GM10266 (cell line): Measurements from ENCODE around the gene CXXC5.

Experiments used
- DNase-seq: peaks from one replicate; pipeline ENCODE4 v3.0.0; 2012; ENCODE audit errors: extremely low spot score
- CTCF ChIP-seq: IDR thresholded peaks from 2 replicates; pipeline ENCODE4 v1.5.1; 2012; ENCODE audit warnings: mild to moderate bottlenecking, low read depth; ENCODE audit not compliant: control insufficient read depth, insufficient read depth; ENCODE audit errors: missing control alignments

Gene CXXC5

GRCh38 chr5:139660923-139661814 is 13.0 kb downstream of the CXXC5 start:
- peak; percentile 73 for DNase-seq
- TF ChIP-seq CTCF, result no peak

GRCh38 chr5:139662617-139663016 is 14.5 kb downstream of the CXXC5 start:
- no peak for DNase-seq
- no peak for TF ChIP-seq CTCF

- DNase-seq, result no peak
- TF ChIP-seq CTCF, result no peak
Measured at GRCh38 chr5:139663207-139664085, 15.3 kb downstream of the CXXC5 start.

- peak; percentile 86 for DNase-seq
Measured at GRCh38 chr5:139664086-139664693, 16.0 kb downstream of the CXXC5 start.

GRCh38 chr5:139664727-139665351 is 16.7 kb downstream of the CXXC5 start:
- no peak for DNase-seq
- no peak for TF ChIP-seq CTCF

More at GRCh38 chr5:139664086-139664693, 16.0 kb downstream of the CXXC5 start:
- no peak for TF ChIP-seq CTCF

GRCh38 chr5:139665626-139666025 is 17.5 kb downstream of the CXXC5 start:
- DNase-seq, result no peak
- no peak for TF ChIP-seq CTCF
